GM21717 (cell line): Measurements from ENCODE around the gene PDGFD.
A peak's percentile ranks its signal among the peaks of the same experiment; 100 is the strongest.

Experiments
- ATAC-seq: cut with Tn5 transposase; IDR thresholded peaks from one replicate; pipeline ENCODE4 v1.9.1; 2021; ENCODE audit warnings: mild to moderate bottlenecking, moderate library complexity; ENCODE audit not compliant: unreplicated experiment

PDGFD gene

GRCh38 chr11:104164028-104164520 is at the start of gene PDGFD:
PDGFD (minus strand) TSS chr11:104164147.
- peak; percentile 92 for ATAC-seq

- ATAC-seq, result no peak
Observed at GRCh38 chr11:104206936-104207335, 43.0 kb upstream of the PDGFD start.

- no peak for ATAC-seq
Observed at GRCh38 chr11:104205838-104206237, 41.9 kb upstream of the PDGFD start.

GRCh38 chr11:104200688-104201087 is 36.7 kb upstream of the PDGFD start:
- ATAC-seq, result no peak

GRCh38 chr11:104199053-104199452 is 35.1 kb upstream of the PDGFD start:
- ATAC-seq, result no peak

- ATAC-seq, result no peak
Observed at GRCh38 chr11:104198576-104198975, 34.6 kb upstream of the PDGFD start.

GRCh38 chr11:104191124-104191523 is 27.2 kb upstream of the PDGFD start:
- no peak for ATAC-seq

- ATAC-seq, result no peak
Observed at GRCh38 chr11:104183593-104183992, 19.6 kb upstream of the PDGFD start.

GRCh38 chr11:104175769-104176168 is 11.8 kb upstream of the PDGFD start:
- ATAC-seq, result no peak

- ATAC-seq, result no peak
Observed at GRCh38 chr11:104169091-104169490, 5.1 kb upstream of the PDGFD start.

GRCh38 chr11:104165014-104165413 is 1.1 kb upstream of the PDGFD start:
- ATAC-seq, result no peak

GRCh38 chr11:104163100-104164027 is 583 bp downstream of the PDGFD start:
- ATAC-seq, result peak; percentile 18

- no peak for ATAC-seq
Observed at GRCh38 chr11:104161751-104162450, 2.0 kb downstream of the PDGFD start.

GRCh38 chr11:104159356-104159755 is 4.6 kb downstream of the PDGFD start:
- no peak for ATAC-seq

- ATAC-seq, result no peak
Observed at GRCh38 chr11:104155375-104155774, 8.6 kb downstream of the PDGFD start.

- no peak for ATAC-seq
Observed at GRCh38 chr11:104154296-104154695, 9.7 kb downstream of the PDGFD start.

GRCh38 chr11:104152941-104153505 is 10.9 kb downstream of the PDGFD start:
- no peak for ATAC-seq

GRCh38 chr11:104151404-104152204 is 12.3 kb downstream of the PDGFD start:
- ATAC-seq, result no peak

GRCh38 chr11:104148706-104149105 is 15.2 kb downstream of the PDGFD start:
- ATAC-seq, result no peak

GRCh38 chr11:104148074-104148473 is 15.9 kb downstream of the PDGFD start:
- no peak for ATAC-seq

GRCh38 chr11:104146943-104147342 is 17.0 kb downstream of the PDGFD start:
- ATAC-seq, result no peak
